Fibroblast of the aortic adventitia (primary cell): ENCODE measurements around the gene ATG16L1. TPM values are rescaled to one million over a fixed set of nuclear protein-coding genes. Genes with fewer than 3 reads are reported as not detected.

Experiments used
- DNase-seq: peaks from one replicate; pipeline ENCODE4 v3.0.0-alpha.2; 2010; ENCODE audit warnings: low read depth
- H3K4me3 ChIP-seq: 2 replicates; pipeline ENCODE4 v1.5.1; 2011; ENCODE audit warnings: low read depth, mild to moderate bottlenecking, control low read depth, low read length, moderate library complexity
- total RNA-seq: library from RNA; depleted of rRNA; stranded (reverse); fragments of >200 nt; gene quantifications from 2 replicates; pipeline ENCODE4 v1.2.3, GENCODE V29; 2012; ENCODE audit warnings: low replicate concordance
- TF ChIP-seq, protein P1 (sequence below): IDR thresholded peaks from 2 replicates; pipeline ENCODE4 v1.5.1; 2011; ENCODE audit warnings: mild to moderate bottlenecking, low read length, control low read depth, inconsistent platforms; ENCODE audit not compliant: insufficient read depth

The ATG16L1 gene
- total RNA-seq, 1 donor = 28.6 TPM

DNA sequence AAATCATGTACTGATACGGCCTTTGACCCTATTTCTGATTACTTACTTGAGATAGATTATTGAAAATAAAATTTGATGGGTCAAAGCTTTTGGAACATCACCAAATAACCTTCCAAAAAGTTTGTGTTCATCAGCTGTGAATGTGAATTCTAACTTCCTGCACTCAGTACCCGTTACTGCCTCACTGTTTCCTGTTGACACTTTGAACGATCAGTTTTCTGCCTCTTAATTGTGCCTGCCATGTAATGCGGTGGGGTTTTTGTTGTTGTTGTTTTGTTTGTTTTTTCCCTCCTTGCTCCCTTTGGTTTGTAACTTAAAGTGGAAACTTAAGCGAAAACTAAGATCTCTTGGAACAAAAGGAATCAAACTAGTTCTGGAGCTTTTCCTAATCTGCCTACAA, 18.9 kb downstream of the ATG16L1 start:
- H3K4me3 ChIP-seq = no peak overlapping the region
- TF ChIP-seq, protein P1, sequence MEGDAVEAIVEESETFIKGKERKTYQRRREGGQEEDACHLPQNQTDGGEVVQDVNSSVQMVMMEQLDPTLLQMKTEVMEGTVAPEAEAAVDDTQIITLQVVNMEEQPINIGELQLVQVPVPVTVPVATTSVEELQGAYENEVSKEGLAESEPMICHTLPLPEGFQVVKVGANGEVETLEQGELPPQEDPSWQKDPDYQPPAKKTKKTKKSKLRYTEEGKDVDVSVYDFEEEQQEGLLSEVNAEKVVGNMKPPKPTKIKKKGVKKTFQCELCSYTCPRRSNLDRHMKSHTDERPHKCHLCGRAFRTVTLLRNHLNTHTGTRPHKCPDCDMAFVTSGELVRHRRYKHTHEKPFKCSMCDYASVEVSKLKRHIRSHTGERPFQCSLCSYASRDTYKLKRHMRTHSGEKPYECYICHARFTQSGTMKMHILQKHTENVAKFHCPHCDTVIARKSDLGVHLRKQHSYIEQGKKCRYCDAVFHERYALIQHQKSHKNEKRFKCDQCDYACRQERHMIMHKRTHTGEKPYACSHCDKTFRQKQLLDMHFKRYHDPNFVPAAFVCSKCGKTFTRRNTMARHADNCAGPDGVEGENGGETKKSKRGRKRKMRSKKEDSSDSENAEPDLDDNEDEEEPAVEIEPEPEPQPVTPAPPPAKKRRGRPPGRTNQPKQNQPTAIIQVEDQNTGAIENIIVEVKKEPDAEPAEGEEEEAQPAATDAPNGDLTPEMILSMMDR = no peak
- DNase-seq = no peak

DNA sequence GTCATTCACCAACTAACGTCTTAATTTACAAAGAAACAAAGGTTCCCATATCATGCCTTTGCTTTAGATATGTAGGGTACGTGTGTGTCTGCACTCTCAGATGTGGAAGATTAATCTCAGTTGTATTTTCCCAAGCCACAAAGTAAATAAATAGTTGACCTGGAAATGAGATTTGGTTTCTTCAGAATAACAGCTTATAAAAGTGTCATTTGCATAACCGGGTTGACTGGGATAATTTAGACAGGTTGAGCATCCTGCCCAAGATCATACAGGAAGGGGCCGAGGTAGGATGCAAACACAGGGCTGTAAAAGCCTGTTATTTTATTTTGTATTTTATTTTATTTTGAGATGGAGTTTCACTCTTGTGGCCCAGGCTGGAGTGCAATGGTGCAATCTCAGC, 19.5 kb downstream of the ATG16L1 start:
- H3K4me3 ChIP-seq = no peak overlapping the region
- TF ChIP-seq, protein P1 = no peak
- no peak for DNase-seq

DNA sequence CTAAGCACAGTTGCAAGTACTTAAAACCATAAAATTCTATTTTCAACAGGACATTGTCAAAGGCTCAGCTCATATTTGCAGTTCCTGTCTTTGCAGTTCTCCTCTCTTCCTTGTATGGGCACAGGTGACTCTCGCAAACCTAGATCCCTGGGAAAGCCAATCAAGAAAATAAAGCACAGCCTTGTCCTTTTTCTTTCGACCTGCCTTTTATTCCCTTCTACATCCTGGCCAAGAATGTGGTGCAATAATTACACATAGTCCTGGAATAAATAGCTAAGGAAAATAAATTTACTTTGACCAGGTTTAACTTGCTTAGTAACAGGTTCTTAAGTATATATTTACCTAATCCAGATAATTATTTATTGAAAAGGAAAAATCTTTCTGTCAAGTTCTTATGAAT, 20.2 kb downstream of the ATG16L1 start:
- DNase-seq = no peak
- no peak overlapping the region for H3K4me3 ChIP-seq
- TF ChIP-seq, protein P1 = no peak

DNA sequence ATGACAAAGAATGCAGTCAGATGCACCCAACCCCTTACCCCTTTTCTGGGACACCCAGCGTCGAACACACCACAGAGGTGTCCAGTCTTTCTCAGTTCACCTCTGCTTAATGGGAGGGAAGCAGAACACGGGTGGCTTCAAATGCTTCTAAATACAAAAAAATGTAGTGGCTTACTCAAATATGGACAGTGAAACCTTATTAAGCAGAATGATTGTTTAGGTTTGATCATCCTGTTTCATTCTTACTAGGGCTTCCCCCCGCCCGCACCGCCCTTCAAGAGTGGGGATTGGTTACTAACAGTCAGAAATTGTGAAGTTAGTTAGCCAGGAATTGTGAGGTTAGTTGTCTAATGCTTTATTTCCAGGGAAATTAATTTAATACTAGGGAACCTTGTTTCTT, 21.6 kb downstream of the ATG16L1 start:
- H3K4me3 ChIP-seq = no peak overlapping the region
- TF ChIP-seq, protein P1 = no peak
- DNase-seq = no peak

DNA sequence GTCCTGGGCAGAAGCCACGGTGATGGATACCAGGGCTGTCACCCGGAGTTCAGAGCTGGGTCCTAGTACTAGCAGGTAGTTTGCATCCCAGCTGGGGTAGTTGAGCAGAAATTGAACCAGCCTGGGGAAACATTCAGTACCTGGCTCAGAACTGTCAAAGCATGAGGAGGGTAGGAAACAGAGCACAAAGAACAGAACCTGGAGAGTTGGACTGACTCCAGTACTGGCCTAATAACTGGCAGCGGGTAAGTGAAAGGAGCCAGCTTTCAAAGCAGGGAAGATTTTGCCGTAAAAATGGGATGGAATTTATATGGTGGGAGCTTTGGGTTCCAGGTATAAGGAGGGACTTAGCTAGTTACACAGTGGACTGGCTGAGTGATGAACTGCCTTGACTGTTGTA, 23.8 kb downstream of the ATG16L1 start:
- no peak overlapping the region for H3K4me3 ChIP-seq
- no peak for DNase-seq
- TF ChIP-seq, protein P1 = no peak

DNA sequence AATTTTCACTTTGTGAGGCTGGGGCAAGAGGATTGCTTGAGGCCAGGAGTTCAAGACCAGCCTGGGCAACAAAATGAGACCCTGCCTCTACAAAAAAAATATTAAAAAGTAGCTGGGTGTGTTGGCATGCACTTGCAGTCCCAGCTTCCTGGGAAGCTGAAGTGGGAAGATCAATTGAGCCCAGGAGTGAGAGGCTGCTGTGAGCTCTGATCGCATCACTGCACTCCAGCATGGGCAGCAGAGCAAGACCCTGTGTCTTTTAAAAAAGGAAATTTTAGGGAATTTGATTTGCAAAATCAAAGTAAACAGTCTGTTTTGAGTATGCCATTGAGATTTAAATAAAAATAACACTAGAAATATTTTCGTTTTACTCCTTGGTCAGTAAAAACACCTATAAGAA, 27.4 kb downstream of the ATG16L1 start:
- no peak for DNase-seq
- no peak overlapping the region for H3K4me3 ChIP-seq
- TF ChIP-seq, protein P1 = no peak

DNA sequence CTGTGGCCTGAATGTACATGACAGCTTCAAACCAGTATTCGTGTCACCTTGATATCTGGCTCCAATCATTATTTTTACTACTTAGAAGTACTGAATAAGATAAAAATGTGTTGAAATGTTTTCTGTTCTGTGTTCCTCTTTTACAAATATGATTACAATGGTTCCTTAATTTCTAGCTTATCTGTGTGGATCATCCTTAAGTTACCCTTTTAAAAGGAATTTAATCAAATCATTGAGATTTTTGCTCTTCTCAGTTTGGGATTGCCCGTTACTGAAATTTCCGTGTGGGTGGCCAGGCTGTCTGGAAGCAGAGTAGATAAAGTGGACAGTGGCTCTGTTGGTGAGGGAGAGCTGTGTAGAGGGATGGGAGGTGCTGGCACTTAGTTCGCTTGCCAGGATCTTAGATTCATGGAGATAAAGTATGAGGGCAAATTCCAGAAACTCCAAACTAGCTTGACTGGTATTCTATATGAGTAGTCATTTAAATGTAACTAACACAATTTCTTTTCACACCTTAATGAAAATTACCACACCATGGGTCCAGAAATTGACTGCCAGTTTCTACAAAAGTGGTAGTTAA, 28.7 kb downstream of the ATG16L1 start:
- no peak for DNase-seq
- no peak overlapping the region for H3K4me3 ChIP-seq
- TF ChIP-seq, protein P1 = no peak
